Measurements from ENCODE around the gene LARP6. TPM values are rescaled to one million over a fixed set of nuclear protein-coding genes. Genes with fewer than 3 reads are reported as not detected.
"Not testable (repeated sequence)": the region's sequence is repeated elsewhere in the genome, so short reads cannot be mapped to it uniquely, and the experiment has no call there.

LARP6 gene
- total RNA-seq, 2 experiments from 2014 or later = 0.12 to 1.9 TPM

DNA sequence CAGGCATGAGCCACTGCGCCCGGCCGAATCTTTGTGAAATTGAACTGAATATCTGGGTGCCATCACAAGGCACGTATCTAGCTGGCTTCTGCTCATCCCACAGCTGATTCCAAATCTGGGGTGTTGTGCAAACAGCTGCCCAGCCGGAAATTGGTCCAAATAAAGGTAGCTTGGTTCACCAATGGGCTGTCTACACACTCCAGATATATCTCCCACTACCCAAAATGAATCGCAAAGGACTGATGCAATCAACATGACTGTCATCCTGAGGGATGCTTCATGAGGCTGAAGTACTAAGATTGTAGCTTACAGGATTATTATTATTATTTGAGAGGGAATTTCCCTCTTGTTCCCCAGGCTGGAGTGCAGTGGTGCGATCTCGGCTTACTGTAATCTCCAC, 28.1 kb downstream of the LARP6 start:
- no peak overlapping the region for H3K27ac Mint-ChIP-seq
- H3K4me3 Mint-ChIP-seq = no peak overlapping the region
- H3K9me3 Mint-ChIP-seq = no peaks in the 10 kb centered on the region
- H3K4me1 Mint-ChIP-seq = peaks cover 2% of the 10 kb centered on the region
- H3K27me3 Mint-ChIP-seq = peaks cover 9% of the 10 kb centered on the region
- no peaks in the 10 kb centered on the region for H3K36me3 Mint-ChIP-seq
- DNase-seq = no peak

DNA sequence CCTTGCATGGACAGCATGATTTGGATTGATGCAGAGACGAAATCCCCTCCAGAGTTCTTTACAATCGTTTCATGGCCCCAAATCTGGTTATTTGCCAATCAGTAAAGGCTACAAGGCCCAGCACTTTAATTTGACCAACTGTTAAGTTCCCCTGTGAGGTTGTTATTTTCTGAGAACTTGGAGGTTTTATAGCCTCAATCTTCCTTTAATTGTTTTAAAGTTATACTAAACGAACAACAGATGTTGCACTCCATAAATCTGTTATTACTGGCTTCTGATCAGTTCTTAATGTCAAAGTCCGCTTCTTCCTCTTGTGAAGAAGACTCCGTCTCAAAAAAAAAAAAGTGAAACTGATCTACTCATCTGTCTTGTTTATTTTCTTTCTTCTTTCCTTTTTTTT, 30.8 kb downstream of the LARP6 start:
- Mint-ChIP-seq H3K4me3 (no peak overlapping the region), H3K4me1 (peaks cover 2% of the 10 kb centered on the region), H3K9me3 (no peaks in the 10 kb centered on the region), H3K36me3 (no peaks in the 10 kb centered on the region), H3K27ac (no peak overlapping the region), H3K27me3 (peaks cover 9% of the 10 kb centered on the region)
- DNase-seq = no peak

DNA sequence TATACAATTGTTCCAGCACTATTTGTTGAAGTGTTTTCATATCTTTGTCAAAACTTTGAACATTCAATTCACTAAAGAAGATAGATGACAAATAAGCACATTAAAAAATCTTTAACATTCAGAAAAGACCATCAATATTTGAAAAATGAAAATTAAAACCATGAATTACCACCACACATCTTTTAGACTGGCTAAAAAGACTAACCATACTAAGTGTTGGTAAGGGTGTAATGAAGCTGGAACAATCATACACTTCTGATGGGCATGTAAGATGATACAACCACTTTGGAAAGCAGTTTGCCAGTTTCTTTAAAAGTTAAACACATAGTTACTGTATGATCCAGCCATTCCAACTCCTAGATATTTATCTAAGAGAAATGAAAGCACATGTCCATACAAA, 33.7 kb downstream of the LARP6 start:
- Mint-ChIP-seq H3K4me1 (peaks cover 1% of the 10 kb centered on the region), H3K36me3 (no peaks in the 10 kb centered on the region), H3K27ac (no peak overlapping the region), H3K9me3 (no peaks in the 10 kb centered on the region), H3K4me3 (no peak overlapping the region), H3K27me3 (peaks cover 4% of the 10 kb centered on the region)
- DNase-seq = no peak

DNA sequence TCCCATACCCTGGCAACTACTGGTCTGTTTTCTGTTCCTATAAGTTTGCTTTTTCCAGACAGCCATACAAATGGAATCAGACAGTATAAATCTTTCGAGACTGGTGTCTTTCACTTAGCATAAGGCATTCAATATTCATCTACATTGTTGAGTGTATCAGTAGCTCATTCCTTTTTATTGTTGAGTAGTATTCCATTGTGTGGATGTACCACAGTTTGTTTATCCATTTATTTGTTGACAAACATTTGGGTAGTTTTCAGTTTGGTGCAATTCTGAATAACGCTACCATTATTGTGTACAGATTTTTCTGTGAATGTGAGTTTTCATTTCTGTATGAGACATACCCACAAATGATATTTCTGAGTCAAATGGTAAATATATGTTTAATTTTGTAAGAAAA, 35.4 kb downstream of the LARP6 start:
- no peak overlapping the region for H3K4me3 Mint-ChIP-seq

DNA sequence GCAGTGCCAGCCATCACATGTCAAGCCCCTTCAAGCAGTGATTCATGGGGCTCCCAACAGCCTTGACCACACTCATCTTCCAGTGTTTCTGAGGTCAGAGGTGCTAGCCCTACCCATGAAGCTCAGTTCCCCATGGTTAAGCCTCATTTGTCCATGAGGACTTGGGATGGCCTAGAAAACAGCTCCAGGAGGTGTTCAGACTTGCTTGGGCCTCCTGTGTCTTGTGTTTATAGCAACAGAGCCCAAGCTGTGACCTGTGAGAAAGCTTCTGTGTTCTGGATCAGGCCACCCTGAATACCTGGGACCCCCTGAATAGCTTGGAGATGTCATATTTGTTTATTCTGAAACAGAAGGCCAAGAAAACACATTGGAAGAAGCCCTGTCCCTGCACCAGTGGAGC, 36.7 kb downstream of the LARP6 start:
- no peaks in the 10 kb centered on the region for H3K36me3 Mint-ChIP-seq
- H3K4me3 Mint-ChIP-seq = no peak overlapping the region
- no peak overlapping the region for H3K27ac Mint-ChIP-seq
- no peak for DNase-seq
- H3K27me3 Mint-ChIP-seq = no peaks in the 10 kb centered on the region
- H3K4me1 Mint-ChIP-seq = no peaks in the 10 kb centered on the region
- no peaks in the 10 kb centered on the region for H3K9me3 Mint-ChIP-seq

More for the DNA sequence above, 35.4 kb downstream of the LARP6 start:
- H3K4me1 Mint-ChIP-seq = no peaks in the 10 kb centered on the region
- no peaks in the 10 kb centered on the region for H3K36me3 Mint-ChIP-seq
- no peaks in the 10 kb centered on the region for H3K9me3 Mint-ChIP-seq
- H3K27me3 Mint-ChIP-seq = no peaks in the 10 kb centered on the region
- H3K27ac Mint-ChIP-seq = no peak overlapping the region
- DNase-seq = no peak

DNA sequence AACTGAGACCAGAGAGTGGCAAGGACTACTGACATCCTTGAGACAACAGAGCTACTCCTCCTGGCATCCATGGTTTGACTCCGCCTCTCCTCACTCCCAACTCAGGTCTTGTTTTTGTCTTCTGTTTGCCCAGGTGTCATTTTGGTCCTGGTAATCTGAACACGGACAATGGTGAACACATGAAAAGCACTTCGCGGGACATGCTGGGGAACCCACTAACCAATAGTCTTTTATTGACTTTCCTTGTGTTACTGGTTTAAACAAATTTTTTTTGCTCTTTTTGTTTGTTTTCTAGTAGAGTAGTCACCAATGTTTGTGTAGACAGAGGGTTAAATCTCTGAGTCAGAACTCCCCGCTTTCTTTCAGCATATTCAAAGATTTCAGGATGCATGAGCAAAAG, 38.4 kb downstream of the LARP6 start:
- no peak for DNase-seq
- Mint-ChIP-seq H3K4me3 (no peak overlapping the region), H3K27ac (no peak overlapping the region), H3K4me1 (peaks cover 4% of the 10 kb centered on the region), H3K27me3 (peaks cover 4% of the 10 kb centered on the region), H3K9me3 (no peaks in the 10 kb centered on the region), H3K36me3 (no peaks in the 10 kb centered on the region)

DNA sequence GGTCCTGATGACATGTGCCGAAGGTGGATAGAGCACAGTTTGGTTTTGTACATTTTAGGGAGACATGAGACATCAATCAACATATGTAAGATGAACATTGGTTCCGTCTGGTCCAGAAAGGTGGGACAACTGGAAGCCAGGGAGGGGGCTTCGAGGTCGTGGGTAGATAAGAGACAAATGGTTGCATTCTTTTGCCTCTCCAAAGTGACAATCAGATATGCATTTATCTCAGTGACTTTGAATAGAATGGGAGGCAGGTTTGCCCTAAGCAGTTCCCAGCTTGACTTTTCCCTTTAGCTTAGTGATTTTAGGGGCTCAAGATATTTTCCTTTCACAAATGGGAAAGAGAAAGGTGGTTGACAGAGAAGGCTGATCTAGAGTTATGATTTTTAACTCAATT, 38.9 kb downstream of the LARP6 start:
- not testable (repeated sequence) for H3K27ac Mint-ChIP-seq, H3K4me1 Mint-ChIP-seq, H3K9me3 Mint-ChIP-seq, DNase-seq, H3K27me3 Mint-ChIP-seq, H3K36me3 Mint-ChIP-seq, H3K4me3 Mint-ChIP-seq

DNA sequence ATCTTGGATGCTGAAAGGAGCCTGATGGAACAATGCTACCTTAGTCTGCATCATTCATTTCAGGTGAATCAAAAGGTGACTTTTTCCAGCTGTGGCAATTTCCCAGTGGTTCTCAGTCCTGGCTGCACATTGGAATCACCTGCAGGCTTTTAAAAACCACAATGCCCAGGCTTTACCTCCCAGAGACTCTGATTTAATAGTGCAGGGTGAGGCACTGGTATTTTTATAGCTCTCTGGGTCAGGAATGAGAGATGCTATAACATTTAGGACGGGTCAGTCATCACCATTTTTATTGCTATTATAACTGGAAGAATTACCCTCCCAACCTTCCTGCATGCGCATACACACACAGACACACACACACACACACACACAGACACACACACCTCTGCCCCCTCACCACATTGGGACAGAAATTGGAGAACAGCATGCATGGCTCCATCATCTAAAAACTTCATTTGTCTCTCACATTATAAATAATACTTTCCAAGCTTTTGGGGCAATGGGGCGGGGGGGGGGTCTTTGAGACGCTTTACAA, 41.1 kb downstream of the LARP6 start:
- no peak for DNase-seq
- Mint-ChIP-seq H3K9me3 (no peaks in the 10 kb centered on the region), H3K4me1 (peaks cover 4% of the 10 kb centered on the region), H3K27me3 (peaks cover 4% of the 10 kb centered on the region), H3K27ac (no peak overlapping the region), H3K36me3 (no peaks in the 10 kb centered on the region), H3K4me3 (no peak overlapping the region)

DNA sequence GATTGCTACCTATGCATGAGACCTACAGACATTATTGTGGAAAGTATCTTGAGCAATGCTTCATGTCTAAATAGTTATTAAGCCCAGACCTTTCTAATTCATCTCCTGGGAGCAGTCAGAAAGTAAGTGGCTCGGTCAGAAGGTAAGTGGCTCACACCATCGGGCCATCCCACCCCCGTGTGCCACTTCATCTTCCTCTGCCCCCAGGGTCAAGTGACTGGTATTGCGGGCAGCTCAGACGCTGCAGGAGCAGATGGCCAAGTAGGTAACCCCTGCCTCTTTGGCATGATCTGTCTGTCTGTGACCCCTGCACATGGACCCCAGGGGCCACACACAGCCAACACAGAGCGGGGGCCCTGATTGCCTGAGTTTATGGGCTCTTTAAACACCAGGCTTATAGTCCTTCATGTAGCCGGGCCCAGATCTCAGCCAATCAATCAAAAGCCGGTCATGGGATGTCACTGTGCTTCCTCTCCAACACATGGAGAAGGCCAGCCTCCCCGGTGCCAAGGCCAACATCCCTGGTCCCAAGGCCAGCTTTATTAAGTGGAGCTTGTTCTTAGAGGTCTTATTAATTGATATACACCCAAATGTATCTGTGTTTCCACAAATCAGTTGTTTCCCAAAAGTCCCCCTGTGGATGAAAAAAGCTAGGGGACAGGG, 42.9 kb downstream of the LARP6 start:
- peaks cover 4% of the 10 kb centered on the region for H3K4me1 Mint-ChIP-seq
- no peaks in the 10 kb centered on the region for H3K9me3 Mint-ChIP-seq
- DNase-seq = no peak
- H3K4me3 Mint-ChIP-seq = no peak overlapping the region
- no peak overlapping the region for H3K27ac Mint-ChIP-seq
- no peaks in the 10 kb centered on the region for H3K36me3 Mint-ChIP-seq
- H3K27me3 Mint-ChIP-seq = peaks cover 4% of the 10 kb centered on the region

DNA sequence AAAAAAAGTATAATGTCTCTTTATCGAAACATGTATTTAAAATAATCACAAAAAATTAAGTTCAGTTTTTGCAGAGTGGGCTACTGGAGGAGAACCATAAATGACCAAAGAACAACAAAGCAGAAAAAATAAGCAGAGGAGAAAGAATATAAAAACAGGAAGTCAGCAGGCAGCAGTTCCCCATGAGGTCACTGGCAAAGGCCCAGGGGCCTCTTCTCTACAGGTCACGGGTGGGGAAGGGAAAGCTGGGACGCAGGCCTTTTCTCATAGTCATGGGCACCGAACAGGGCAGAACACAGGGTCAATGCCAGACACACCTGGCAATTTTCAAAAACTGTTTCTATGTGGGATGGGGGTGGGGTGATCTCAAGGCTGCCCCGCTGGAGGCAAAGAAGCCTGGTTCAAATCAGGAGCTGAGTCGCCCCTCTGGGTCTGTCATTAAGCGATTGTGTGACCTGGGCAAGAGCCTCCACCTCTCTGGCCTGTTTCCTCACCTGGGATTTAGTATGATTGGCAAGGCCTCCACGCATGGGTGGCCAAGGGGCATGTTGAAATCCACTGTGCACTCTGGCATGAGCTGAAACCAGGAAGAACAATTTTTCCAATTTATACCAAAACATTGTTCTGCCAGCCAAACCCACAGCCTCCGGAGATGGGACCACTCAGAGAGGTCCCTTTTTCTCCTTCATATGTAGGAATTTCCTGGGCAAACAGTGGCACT, 46.8 kb downstream of the LARP6 start:
- Mint-ChIP-seq H3K36me3 (no peaks in the 10 kb centered on the region), H3K4me1 (peaks cover 3% of the 10 kb centered on the region), H3K27ac (no peak overlapping the region), H3K4me3 (no peak overlapping the region), H3K27me3 (peaks cover 4% of the 10 kb centered on the region), H3K9me3 (no peaks in the 10 kb centered on the region)
- DNase-seq = no peak

DNA sequence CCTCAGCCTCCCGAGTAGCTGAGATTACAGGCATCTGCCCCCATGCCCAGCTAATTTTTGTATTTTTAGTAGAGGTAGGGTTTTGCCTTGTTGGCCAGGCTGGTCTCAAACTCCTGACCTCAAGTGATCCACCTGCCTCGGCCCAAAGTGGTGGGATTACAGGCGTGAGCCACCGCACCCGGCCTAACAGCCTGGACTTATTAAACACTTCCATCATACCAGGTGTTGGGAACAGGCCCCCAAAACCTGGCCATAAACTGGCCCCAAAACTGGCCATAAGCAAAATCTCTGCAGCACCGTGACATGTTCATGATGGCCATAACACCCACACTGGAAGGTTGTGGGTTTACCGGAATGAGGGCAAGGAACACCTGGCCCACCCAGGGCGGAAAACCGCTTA, 49.6 kb downstream of the LARP6 start:
- H3K36me3 Mint-ChIP-seq, H3K9me3 Mint-ChIP-seq, H3K4me1 Mint-ChIP-seq, DNase-seq, H3K27ac Mint-ChIP-seq, H3K27me3 Mint-ChIP-seq, H3K4me3 Mint-ChIP-seq: not testable (repeated sequence)

DNA sequence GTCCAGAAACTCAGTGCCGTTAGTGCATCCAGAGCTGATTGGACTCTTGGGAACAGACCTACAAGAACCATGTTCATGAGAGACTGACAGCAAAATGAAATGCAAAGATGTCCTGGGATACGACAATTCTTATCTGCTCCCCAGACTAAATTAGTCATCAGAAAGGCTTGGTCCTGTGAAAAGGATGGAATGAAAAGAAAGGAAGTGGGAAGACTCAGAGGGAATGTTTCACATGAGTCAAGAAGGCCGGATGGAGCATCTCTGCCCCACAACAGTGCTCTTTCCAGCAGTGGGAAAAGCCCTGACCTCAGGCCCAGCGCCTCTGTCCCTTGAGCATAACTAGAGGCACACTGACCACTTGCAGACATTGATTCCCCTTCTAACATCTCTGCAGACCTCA, 51.3 kb downstream of the LARP6 start:
- H3K27me3 Mint-ChIP-seq = no peaks in the 10 kb centered on the region
- H3K9me3 Mint-ChIP-seq = no peaks in the 10 kb centered on the region
- no peak overlapping the region for H3K4me3 Mint-ChIP-seq
- DNase-seq = no peak
- H3K27ac Mint-ChIP-seq = no peak overlapping the region
- no peaks in the 10 kb centered on the region for H3K4me1 Mint-ChIP-seq
- H3K36me3 Mint-ChIP-seq = no peaks in the 10 kb centered on the region

DNA sequence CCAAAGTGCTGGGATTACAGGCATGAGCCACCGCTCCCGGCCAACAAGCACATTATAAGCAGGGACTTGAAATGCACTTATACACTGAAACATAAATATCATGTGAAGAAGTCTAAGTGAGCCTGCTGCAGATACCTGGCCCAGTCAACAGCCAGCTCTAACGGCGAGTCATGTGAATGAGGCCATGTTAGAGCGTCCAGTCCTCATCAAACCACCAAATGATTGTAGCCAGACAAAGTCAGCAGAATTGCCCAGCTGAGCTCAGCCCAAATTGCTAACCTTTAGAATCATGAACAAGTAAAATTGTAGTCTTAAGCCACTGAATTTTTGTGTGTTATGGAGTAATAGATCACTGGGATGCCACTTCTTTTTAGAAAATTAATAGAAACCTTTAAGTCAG, 52.8 kb downstream of the LARP6 start:
- no peak overlapping the region for H3K27ac Mint-ChIP-seq
- no peaks in the 10 kb centered on the region for H3K9me3 Mint-ChIP-seq
- no peaks in the 10 kb centered on the region for H3K36me3 Mint-ChIP-seq
- no peak for DNase-seq
- H3K4me3 Mint-ChIP-seq = no peak overlapping the region
- no peaks in the 10 kb centered on the region for H3K27me3 Mint-ChIP-seq
- H3K4me1 Mint-ChIP-seq = no peaks in the 10 kb centered on the region

DNA sequence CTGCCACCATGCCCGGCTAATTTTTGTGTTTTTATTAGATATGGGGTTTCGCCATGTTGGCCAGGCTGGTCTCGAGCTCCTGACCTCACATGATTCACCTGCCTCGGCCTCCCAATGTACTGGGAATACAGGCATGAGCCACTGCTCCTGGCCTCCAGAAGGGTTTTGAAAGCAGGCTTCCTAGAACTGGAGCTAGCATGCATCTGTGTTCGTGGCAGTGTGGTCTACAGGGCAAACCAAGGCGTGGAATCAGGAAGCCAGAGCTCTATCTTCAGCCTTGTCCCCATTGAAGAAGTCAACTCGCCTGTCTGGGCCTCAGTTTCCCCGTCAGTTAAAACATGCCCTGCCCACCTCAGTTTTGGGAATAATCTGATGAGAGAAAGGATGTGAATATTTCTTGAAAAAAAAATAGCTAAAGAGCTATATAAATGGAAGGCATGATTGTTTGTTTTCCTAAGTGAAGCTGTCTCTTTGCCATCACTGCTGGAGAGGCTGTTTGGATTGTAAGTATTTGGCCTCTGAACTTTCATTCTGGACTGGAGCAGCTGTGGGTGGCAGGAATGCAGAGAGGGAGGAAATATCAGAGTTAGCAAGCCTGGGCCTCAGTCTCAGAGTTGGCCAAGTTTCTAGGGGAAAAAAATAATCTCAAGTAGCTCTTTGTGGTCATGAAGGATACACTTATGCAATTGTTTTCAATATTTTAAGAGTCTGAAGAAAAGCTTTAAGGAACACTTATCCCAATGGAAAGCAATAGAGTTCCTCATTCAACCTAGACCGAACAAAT, 54.1 kb downstream of the LARP6 start:
- Mint-ChIP-seq H3K27me3 (no peaks in the 10 kb centered on the region), H3K9me3 (no peaks in the 10 kb centered on the region), H3K36me3 (no peaks in the 10 kb centered on the region), H3K4me1 (no peaks in the 10 kb centered on the region), H3K27ac (no peak overlapping the region), H3K4me3 (no peak overlapping the region)
- DNase-seq = no peak

DNA sequence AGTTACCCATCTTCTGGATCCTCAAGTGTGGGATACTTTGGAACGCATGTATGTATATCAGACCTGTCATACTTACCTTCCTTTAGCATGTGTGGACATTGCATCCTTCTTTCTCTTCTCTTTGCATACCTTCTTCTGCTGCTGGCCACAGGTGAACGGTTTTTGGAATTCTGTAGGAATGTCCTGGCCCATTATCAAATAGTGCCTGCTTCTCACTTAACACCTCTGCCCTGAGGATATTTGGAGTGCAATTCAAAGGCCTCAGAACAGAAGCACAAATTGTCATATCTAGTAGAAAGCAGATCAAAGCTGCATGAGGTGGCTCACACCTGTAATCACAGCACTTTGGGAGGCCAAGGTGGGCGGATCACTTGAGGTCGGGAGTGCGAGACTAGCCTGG, 56.5 kb downstream of the LARP6 start:
- Mint-ChIP-seq H3K9me3 (no peaks in the 10 kb centered on the region), H3K27ac (no peak overlapping the region), H3K27me3 (peaks cover 4% of the 10 kb centered on the region), H3K36me3 (no peaks in the 10 kb centered on the region), H3K4me1 (no peaks in the 10 kb centered on the region), H3K4me3 (no peak overlapping the region)
- DNase-seq = no peak

Data from activated naive CD8-positive, alpha-beta T cell treated with anti-CD3 and anti-CD28 coated beads for 36 hours (primary cell).